GM12878 (cell line): Measurements from ENCODE around the gene F7. TPM values are rescaled to one million over a fixed set of nuclear protein-coding genes. Genes with fewer than 3 reads are reported as not detected.

Experiments
- ATAC-seq: fragments of 200-7000 bp; cut with Tn5 transposase; 3 replicates; pipeline ENCODE4 v1.9.1; 2020; ENCODE audit warnings: mild to moderate bottlenecking, moderate library complexity
- BruUV-seq: library from RNA; stranded (reverse); fragments of 400-500 nt; replicated peaks from 2 replicates; lab custom pipeline; 2021; lab: Mats Ljungman, UMichigan
- CTCF ChIA-PET: fragments of 300-600 bp; sonication (Branson Sonifier 250); formaldehyde crosslinking; extraction: SDS; loops from one replicate; lab custom pipeline; 2021; ENCODE audit warnings: inconsistent platforms; lab: Yijun Ruan, JAX
- POLR2A ChIA-PET: fragments of 350-600 bp; formaldehyde crosslinking; extraction: SDS; loops from one replicate; lab custom pipeline; 2021; ENCODE audit warnings: inconsistent platforms; lab: Charles Lee
- RAD21 ChIA-PET: fragments of 300-600 bp; sonication (Branson Sonifier 250); formaldehyde crosslinking; loops from one replicate; lab custom pipeline; 2023; ENCODE audit warnings: antibody characterized with exemption; ENCODE audit not compliant: unreplicated experiment; lab: Charles Lee
- SMC1A ChIA-PET: fragments of 300-600 bp; sonication (Branson Sonifier 250); formaldehyde crosslinking; loops from one replicate; lab custom pipeline; 2023; ENCODE audit not compliant: unreplicated experiment, uncharacterized antibody; lab: Charles Lee
- DNase-seq: peaks from one replicate; pipeline ENCODE4 v3.0.0-alpha.2; 2011; ENCODE audit warnings: low read depth, low spot score
- FAIRE-seq: peaks from 3 replicates; lab custom pipeline; 2011; peaks lifted over from hg19 to GRCh38; lab: Jason Lieb, UNC
- H2AFZ ChIP-seq: 2 replicates; pipeline ENCODE4 v1.6.0; 2011; ENCODE audit warnings: low read depth, low read length, control low read depth; ENCODE audit not compliant: control insufficient read depth
- H3K27ac ChIP-seq: 2 replicates; pipeline ENCODE4 v1.5.1; 2011; ENCODE audit warnings: control low read depth; ENCODE audit not compliant: control insufficient read depth, insufficient read depth
- H3K27me3 ChIP-seq, 2 experiments: replicated peaks in 1 of 2; 2 replicates each; pipeline versions ENCODE4 v1.6.0 to v1.6.1; 2011; ENCODE audit warnings: low read length in 1 of 2; ENCODE audit not compliant: control insufficient read depth in 2 of 2, insufficient read depth in 2 of 2
- H3K36me3 ChIP-seq, 2 experiments: 2 replicates each; pipeline ENCODE4 v1.5.1; 2011; ENCODE audit warnings: low read length in 1 of 2; ENCODE audit not compliant: control insufficient read depth in 2 of 2, insufficient read depth in 2 of 2
- H3K4me1 ChIP-seq: 2 replicates; pipeline ENCODE4 v1.6.1; 2011; ENCODE audit warnings: mild to moderate bottlenecking, low read length, moderate library complexity, mixed read lengths; ENCODE audit not compliant: control insufficient read depth, insufficient read depth
- H3K4me2 ChIP-seq: 2 replicates; pipeline ENCODE4 v1.6.0; 2011; ENCODE audit warnings: control low read depth; ENCODE audit not compliant: control insufficient read depth, insufficient read depth
- H3K4me3 ChIP-seq: fragments of 200-600 bp; sonication (generic); 2 replicates; pipeline ENCODE4 v1.5.1; 2016
- H3K79me2 ChIP-seq: 2 replicates; pipeline ENCODE4 v1.6.0; 2011; ENCODE audit warnings: low read length; ENCODE audit not compliant: control insufficient read depth, insufficient read depth
- H3K9ac ChIP-seq: 2 replicates; pipeline ENCODE4 v1.8.0; 2011; ENCODE audit warnings: low read length, control low read depth, mixed read lengths; ENCODE audit not compliant: control insufficient read depth, insufficient read depth
- H3K9me3 ChIP-seq: replicated peaks from 3 replicates; pipeline ENCODE4 v1.5.1; 2011; ENCODE audit warnings: mild to moderate bottlenecking, low read length; ENCODE audit not compliant: control insufficient read depth, insufficient read depth
- H4K20me1 ChIP-seq: 2 replicates; pipeline ENCODE4 v1.6.0; 2011; ENCODE audit not compliant: control insufficient read depth, insufficient read depth
- CHD2 ChIP-seq: IDR thresholded peaks from 2 replicates; pipeline ENCODE4 v1.6.1; 2011; ENCODE audit warnings: low read depth, low read length, improper control_type of control experiment, borderline replicate concordance
- SIN3A ChIP-seq: IDR thresholded peaks from 2 replicates; pipeline ENCODE4 v1.6.1; 2012; ENCODE audit warnings: low read depth, low read length, improper control_type of control experiment
- SMAD1 ChIP-seq: fragments of 450-650 bp; IDR thresholded peaks from 2 replicates; pipeline ENCODE4 v1.6.1; 2018; ENCODE audit warnings: mild to moderate bottlenecking, low read depth; ENCODE audit not compliant: partially characterized antibody
- SMARCA5 ChIP-seq: fragments of 450-650 bp; IDR thresholded peaks from 2 replicates; pipeline ENCODE4 v1.6.1; 2017; ENCODE audit warnings: mild to moderate bottlenecking
- TCF7 ChIP-seq: IDR thresholded peaks from 2 replicates; pipeline ENCODE4 v1.6.1; 2014; ENCODE audit warnings: antibody characterized with exemption, borderline replicate concordance
- ZNF207 ChIP-seq: fragments of 450-650 bp; IDR thresholded peaks from 2 replicates; pipeline ENCODE4 v1.6.1; 2014; ENCODE audit warnings: antibody characterized with exemption, mild to moderate bottlenecking, borderline replicate concordance
- ZNF24 ChIP-seq: fragments of 450-650 bp; IDR thresholded peaks from 2 replicates; pipeline ENCODE4 v1.6.1; 2017; ENCODE audit warnings: antibody characterized with exemption, mild to moderate bottlenecking
- WGBS: methylation state at CpG from one replicate; pipeline ENCODE4 v1.1.6; 2016; ENCODE audit warnings: low lambda C conversion rate; ENCODE audit not compliant: insufficient replicate concordance, insufficient coverage; ENCODE audit errors: missing lambda C conversion rate; 5-methylcytosine and 5-hydroxymethylcytosine counted together
- in situ Hi-C: fragments of 300-500 bp; cut with MboI; formaldehyde crosslinking; loops from 9 replicates; pipeline ENCODE4 v1.14.3; 2018; ENCODE audit warnings: mixed read lengths
- intact Hi-C: fragments of 100-400 bp; cut with micrococcal nuclease; formaldehyde crosslinking; loops from one replicate; pipeline ENCODE4 v1.14.2; 2022; ENCODE audit not compliant: unreplicated experiment
- polyA plus RNA-seq, 11 experiments: library from polyadenylated mRNA; depleted of rRNA in 4 of 11; unstranded in 6 of 11; stranded (reverse) in 5 of 11; fragments of >200 nt; fragmentation: Nextera tagmentation in 4 of 11; fragmentation: Illumina TruSeq in 1 of 11; extraction: Ambion mirVana in 4 of 11; extraction: Trizol in 1 of 11; gene quantifications; 1 replicate in 1 of 11; 2 replicates in 10 of 11; pipeline versions ENCODE4 v1.2.1 to v1.2.3, GENCODE V29; 2011 to 2016; ENCODE audit warnings: inconsistent platforms in 2 of 11, missing spikeins in 2 of 11, low read depth in 1 of 11
- total RNA-seq, 4 experiments: library from RNA; depleted of rRNA in 3 of 4; stranded (reverse); fragments of >200 nt in 3 of 4; fragmentation: Illumina TruSeq in 1 of 4; extraction: Trizol in 1 of 4; gene quantifications; 2 replicates each; pipeline versions ENCODE4 v1.2.1 to v1.2.3, GENCODE V29; 2013 to 2021
- TF ChIP-seq, protein P1 (sequence below): IDR thresholded peaks from 2 replicates; pipeline ENCODE4 v1.6.1; 2012; ENCODE audit warnings: improper control_type of control experiment, low read depth, low read length; ENCODE audit not compliant: insufficient replicate concordance
- TF ChIP-seq, protein P2 (sequence below): fragments of 450-650 bp; IDR thresholded peaks from 2 replicates; pipeline ENCODE4 v1.6.1; 2017; ENCODE audit warnings: mild to moderate bottlenecking, low read depth, inconsistent platforms; ENCODE audit not compliant: poor library complexity, severe bottlenecking
- TF ChIP-seq, protein P3 (sequence below): fragments of 450-650 bp; conservative IDR thresholded peaks from 2 replicates; pipeline ENCODE4 v1.6.1; 2017; ENCODE audit warnings: mild to moderate bottlenecking, moderate library complexity

The F7 gene
- total and polyA plus RNA-seq, 10 of the 15 experiments (the other 5 are each of a cell fraction or from before 2014, with no cell fraction given): not detected

DNA sequence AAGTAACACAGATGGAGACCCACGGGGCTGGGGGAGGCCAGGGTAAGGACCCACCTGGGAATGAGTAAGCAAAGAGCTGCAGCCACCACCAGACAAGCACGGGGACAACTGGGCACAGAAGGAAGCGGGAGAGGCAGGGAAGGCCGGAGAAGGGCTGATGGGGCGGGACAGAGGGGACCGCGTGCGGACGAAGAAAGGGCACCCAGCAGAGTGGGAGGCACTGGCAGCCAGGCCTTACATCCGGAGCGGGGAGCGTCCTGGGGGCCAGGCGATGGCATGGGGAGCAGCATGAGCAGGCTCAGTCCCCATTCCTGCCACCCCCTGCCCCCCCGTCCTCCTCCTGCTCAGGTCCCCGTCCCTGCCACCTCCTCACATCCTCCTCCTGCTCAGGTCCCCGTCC lies 55.8 kb downstream of the F7 start:
- Histone ChIP-seq H3K27me3 (no peaks in the 10 kb centered on the region), H3K4me3 (no peak overlapping the region), H3K4me2 (no peak overlapping the region), H4K20me1 (no peaks in the 10 kb centered on the region), H3K4me1 (no peaks in the 10 kb centered on the region), H3K36me3 (no peaks in the 10 kb centered on the region), H3K9me3 (no peaks in the 10 kb centered on the region; the same call in 2 of the 3 replicates), H3K27ac (no peak overlapping the region), H3K9ac (no peak overlapping the region), H2AFZ (no peak overlapping the region), H3K79me2 (no peaks in the 10 kb centered on the region)
- 68% methylated on average over 11 of the region's 16 CpGs for WGBS
- ATAC-seq (no peak), DNase-seq (no peak), FAIRE-seq (no peak)
- in situ Hi-C loops (no loop called here), intact Hi-C loops (no loop called here)
- RAD21 ChIA-PET: no interaction called here
- POLR2A ChIA-PET: no interaction called here
- CTCF ChIA-PET: no interaction called here
- no TSS peak for BruUV-seq
- SMC1A ChIA-PET: no interaction called here
- TF ChIP-seq SMARCA5: no peak
- TF ChIP-seq, protein P1, sequence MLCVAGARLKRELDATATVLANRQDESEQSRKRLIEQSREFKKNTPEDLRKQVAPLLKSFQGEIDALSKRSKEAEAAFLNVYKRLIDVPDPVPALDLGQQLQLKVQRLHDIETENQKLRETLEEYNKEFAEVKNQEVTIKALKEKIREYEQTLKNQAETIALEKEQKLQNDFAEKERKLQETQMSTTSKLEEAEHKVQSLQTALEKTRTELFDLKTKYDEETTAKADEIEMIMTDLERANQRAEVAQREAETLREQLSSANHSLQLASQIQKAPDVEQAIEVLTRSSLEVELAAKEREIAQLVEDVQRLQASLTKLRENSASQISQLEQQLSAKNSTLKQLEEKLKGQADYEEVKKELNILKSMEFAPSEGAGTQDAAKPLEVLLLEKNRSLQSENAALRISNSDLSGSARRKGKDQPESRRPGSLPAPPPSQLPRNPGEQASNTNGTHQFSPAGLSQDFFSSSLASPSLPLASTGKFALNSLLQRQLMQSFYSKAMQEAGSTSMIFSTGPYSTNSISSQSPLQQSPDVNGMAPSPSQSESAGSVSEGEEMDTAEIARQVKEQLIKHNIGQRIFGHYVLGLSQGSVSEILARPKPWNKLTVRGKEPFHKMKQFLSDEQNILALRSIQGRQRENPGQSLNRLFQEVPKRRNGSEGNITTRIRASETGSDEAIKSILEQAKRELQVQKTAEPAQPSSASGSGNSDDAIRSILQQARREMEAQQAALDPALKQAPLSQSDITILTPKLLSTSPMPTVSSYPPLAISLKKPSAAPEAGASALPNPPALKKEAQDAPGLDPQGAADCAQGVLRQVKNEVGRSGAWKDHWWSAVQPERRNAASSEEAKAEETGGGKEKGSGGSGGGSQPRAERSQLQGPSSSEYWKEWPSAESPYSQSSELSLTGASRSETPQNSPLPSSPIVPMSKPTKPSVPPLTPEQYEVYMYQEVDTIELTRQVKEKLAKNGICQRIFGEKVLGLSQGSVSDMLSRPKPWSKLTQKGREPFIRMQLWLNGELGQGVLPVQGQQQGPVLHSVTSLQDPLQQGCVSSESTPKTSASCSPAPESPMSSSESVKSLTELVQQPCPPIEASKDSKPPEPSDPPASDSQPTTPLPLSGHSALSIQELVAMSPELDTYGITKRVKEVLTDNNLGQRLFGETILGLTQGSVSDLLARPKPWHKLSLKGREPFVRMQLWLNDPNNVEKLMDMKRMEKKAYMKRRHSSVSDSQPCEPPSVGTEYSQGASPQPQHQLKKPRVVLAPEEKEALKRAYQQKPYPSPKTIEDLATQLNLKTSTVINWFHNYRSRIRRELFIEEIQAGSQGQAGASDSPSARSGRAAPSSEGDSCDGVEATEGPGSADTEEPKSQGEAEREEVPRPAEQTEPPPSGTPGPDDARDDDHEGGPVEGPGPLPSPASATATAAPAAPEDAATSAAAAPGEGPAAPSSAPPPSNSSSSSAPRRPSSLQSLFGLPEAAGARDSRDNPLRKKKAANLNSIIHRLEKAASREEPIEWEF: no peak
- no peak for TF ChIP-seq ZNF24
- no peak for TF ChIP-seq CHD2
- TF ChIP-seq ZNF207: no peak
- TF ChIP-seq, protein P2, sequence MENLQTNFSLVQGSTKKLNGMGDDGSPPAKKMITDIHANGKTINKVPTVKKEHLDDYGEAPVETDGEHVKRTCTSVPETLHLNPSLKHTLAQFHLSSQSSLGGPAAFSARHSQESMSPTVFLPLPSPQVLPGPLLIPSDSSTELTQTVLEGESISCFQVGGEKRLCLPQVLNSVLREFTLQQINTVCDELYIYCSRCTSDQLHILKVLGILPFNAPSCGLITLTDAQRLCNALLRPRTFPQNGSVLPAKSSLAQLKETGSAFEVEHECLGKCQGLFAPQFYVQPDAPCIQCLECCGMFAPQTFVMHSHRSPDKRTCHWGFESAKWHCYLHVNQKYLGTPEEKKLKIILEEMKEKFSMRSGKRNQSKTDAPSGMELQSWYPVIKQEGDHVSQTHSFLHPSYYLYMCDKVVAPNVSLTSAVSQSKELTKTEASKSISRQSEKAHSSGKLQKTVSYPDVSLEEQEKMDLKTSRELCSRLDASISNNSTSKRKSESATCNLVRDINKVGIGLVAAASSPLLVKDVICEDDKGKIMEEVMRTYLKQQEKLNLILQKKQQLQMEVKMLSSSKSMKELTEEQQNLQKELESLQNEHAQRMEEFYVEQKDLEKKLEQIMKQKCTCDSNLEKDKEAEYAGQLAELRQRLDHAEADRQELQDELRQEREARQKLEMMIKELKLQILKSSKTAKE: no peak
- TF ChIP-seq SMAD1: no peak
- TF ChIP-seq SIN3A: no peak
- TF ChIP-seq, protein P3, sequence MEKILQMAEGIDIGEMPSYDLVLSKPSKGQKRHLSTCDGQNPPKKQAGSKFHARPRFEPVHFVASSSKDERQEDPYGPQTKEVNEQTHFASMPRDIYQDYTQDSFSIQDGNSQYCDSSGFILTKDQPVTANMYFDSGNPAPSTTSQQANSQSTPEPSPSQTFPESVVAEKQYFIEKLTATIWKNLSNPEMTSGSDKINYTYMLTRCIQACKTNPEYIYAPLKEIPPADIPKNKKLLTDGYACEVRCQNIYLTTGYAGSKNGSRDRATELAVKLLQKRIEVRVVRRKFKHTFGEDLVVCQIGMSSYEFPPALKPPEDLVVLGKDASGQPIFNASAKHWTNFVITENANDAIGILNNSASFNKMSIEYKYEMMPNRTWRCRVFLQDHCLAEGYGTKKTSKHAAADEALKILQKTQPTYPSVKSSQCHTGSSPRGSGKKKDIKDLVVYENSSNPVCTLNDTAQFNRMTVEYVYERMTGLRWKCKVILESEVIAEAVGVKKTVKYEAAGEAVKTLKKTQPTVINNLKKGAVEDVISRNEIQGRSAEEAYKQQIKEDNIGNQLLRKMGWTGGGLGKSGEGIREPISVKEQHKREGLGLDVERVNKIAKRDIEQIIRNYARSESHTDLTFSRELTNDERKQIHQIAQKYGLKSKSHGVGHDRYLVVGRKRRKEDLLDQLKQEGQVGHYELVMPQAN: no peak
- TF ChIP-seq TCF7: no peak
